Glutamatergic neuron (in vitro differentiated cells): Measurements from ENCODE around the gene TMEM116. TPM values are rescaled to one million over a fixed set of nuclear protein-coding genes. Genes with fewer than 3 reads are reported as not detected.

Source experiments
- DNase-seq: peaks from one replicate; pipeline ENCODE4 v3.0.0; 2022
- H3K27ac Mint-ChIP-seq: one replicate; pipeline ENCODE4 v1.8.0; 2020; ENCODE audit warnings: mild to moderate bottlenecking, mixed read lengths, inconsistent platforms; ENCODE audit not compliant: unreplicated experiment
- H3K27me3 Mint-ChIP-seq: one replicate; pipeline ENCODE4 v1.8.0; 2020; ENCODE audit warnings: mild to moderate bottlenecking, moderate library complexity, mixed read lengths, inconsistent platforms; ENCODE audit not compliant: unreplicated experiment
- H3K36me3 Mint-ChIP-seq: one replicate; pipeline ENCODE4 v1.8.0; 2020; ENCODE audit warnings: mild to moderate bottlenecking, mixed read lengths, inconsistent platforms; ENCODE audit not compliant: unreplicated experiment
- H3K4me1 Mint-ChIP-seq: one replicate; pipeline ENCODE4 v1.8.0; 2020; ENCODE audit warnings: mild to moderate bottlenecking, low read depth, mixed read lengths, inconsistent platforms; ENCODE audit not compliant: unreplicated experiment
- H3K4me3 Mint-ChIP-seq: one replicate; pipeline ENCODE4 v1.8.0; 2020; ENCODE audit warnings: mild to moderate bottlenecking, mixed read lengths, inconsistent platforms; ENCODE audit not compliant: unreplicated experiment
- H3K9me3 Mint-ChIP-seq: one replicate; pipeline ENCODE4 v1.8.0; 2020; ENCODE audit warnings: mild to moderate bottlenecking, moderate library complexity, mixed read lengths, inconsistent platforms; ENCODE audit not compliant: unreplicated experiment
- CTCF ChIP-seq: fragments of 200-600 bp; sonication (generic); IDR thresholded peaks from one replicate; pipeline ENCODE4 v1.5.0; 2021; ENCODE audit not compliant: partially characterized antibody, unreplicated experiment
- total RNA-seq: library from RNA; stranded (reverse); fragmentation: NEBNext Ultra II Directional; extraction: Animal tissue kit (Norgen Biotek cat#: 25700); gene quantifications from one replicate; pipeline ENCODE4 v1.2.1, GENCODE V29; 2021; ENCODE audit not compliant: unreplicated experiment

Gene TMEM116
- total RNA-seq, 1 donor from 2014 or later: 9.7 TPM

- Mint-ChIP-seq H3K4me3 (no peak overlapping the region), H3K9me3 (peaks cover 1% of the 10 kb centered on the region), H3K27ac (no peak overlapping the region), H3K27me3 (no peaks in the 10 kb centered on the region), H3K4me1 (peaks cover 2% of the 10 kb centered on the region), H3K36me3 (no peaks in the 10 kb centered on the region)
- no peak for TF ChIP-seq CTCF
- DNase-seq: no peak
These were observed 75.5 kb downstream of the TMEM116 start for GRCh38 chr12:111937429-111937828.

GRCh38 chr12:111936869-111937268 lies 76.1 kb downstream of the TMEM116 start:
- Mint-ChIP-seq H3K4me1 (peaks cover 2% of the 10 kb centered on the region), H3K9me3 (peaks cover 1% of the 10 kb centered on the region), H3K36me3 (no peaks in the 10 kb centered on the region), H3K27ac (no peak overlapping the region), H3K4me3 (no peak overlapping the region), H3K27me3 (no peaks in the 10 kb centered on the region)
- TF ChIP-seq CTCF: no peak
- no peak for DNase-seq

GRCh38 chr12:111932241-111932640 lies 80.7 kb downstream of the TMEM116 start:
- H3K4me1 Mint-ChIP-seq: peaks cover 2% of the 10 kb centered on the region
- peaks cover 3% of the 10 kb centered on the region for H3K9me3 Mint-ChIP-seq
- H3K4me3 Mint-ChIP-seq: no peak overlapping the region
- no peak for TF ChIP-seq CTCF
- H3K27me3 Mint-ChIP-seq: no peaks in the 10 kb centered on the region
- H3K27ac Mint-ChIP-seq: no peak overlapping the region
- no peak for DNase-seq
- no peaks in the 10 kb centered on the region for H3K36me3 Mint-ChIP-seq

DNA sequence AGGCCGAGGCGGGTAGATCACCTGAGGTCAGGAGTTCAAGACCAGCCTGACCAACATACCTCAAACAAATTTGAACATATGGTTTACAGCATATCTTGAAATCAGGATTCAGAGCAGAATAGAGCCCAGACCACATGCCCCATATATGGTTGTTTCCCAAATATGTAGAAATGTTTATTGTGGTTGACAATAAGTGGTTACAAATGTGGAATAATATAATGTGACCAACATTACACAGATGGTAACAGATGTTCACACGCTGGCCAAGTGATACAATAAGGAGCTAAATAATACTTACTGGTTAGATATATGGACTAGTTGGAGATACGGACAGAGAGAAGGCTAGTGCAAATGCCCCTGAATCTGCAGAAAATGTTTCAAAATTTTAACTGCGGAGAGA lies 85.6 kb downstream of the TMEM116 start:
- DNase-seq: no peak
- H3K9me3 Mint-ChIP-seq: peaks cover 2% of the 10 kb centered on the region
- no peak for TF ChIP-seq CTCF
- H3K27ac Mint-ChIP-seq: no peak overlapping the region
- no peaks in the 10 kb centered on the region for H3K4me1 Mint-ChIP-seq
- H3K4me3 Mint-ChIP-seq: no peak overlapping the region
- H3K27me3 Mint-ChIP-seq: no peaks in the 10 kb centered on the region
- no peaks in the 10 kb centered on the region for H3K36me3 Mint-ChIP-seq

DNA sequence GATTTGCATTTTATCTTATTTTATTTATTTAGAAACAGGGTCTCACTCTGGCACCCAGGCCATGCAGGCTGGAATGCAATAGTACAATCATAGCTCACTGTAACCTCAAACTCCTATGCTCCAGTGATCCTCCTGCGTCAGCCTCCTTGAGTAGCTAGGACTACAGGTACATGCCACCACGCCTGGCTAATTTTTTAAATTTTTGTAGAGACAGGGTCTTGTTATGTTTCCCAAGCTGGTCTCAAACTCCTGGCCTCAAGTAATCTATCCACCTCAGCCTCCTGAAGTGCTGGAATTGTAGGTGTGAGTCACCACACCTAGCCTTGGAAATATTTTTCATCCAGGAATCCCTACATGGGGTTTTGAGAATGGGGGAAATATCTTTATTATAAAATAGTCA lies 86.3 kb downstream of the TMEM116 start:
- H3K36me3 Mint-ChIP-seq: no peaks in the 10 kb centered on the region
- H3K27me3 Mint-ChIP-seq: no peaks in the 10 kb centered on the region
- no peak for TF ChIP-seq CTCF
- no peak for DNase-seq
- H3K9me3 Mint-ChIP-seq: peaks cover 2% of the 10 kb centered on the region
- H3K27ac Mint-ChIP-seq: no peak overlapping the region
- H3K4me1 Mint-ChIP-seq: no peaks in the 10 kb centered on the region
- no peak overlapping the region for H3K4me3 Mint-ChIP-seq
